GM19328 (cell line): ENCODE measurements around the gene PLEKHD1.

Experiments used
- ATAC-seq: cut with Tn5 transposase; IDR thresholded peaks from one replicate; pipeline ENCODE4 v1.9.1; 2021; ENCODE audit warnings: mild to moderate bottlenecking, moderate library complexity; ENCODE audit not compliant: unreplicated experiment

Gene PLEKHD1

GRCh38 chr14:69579476-69579875 is 94.9 kb downstream of the PLEKHD1 start:
- no peak for ATAC-seq

GRCh38 chr14:69580009-69580577 is 95.6 kb downstream of the PLEKHD1 start:
- ATAC-seq: no peak
